B cell (primary cell): Measurements from ENCODE around the gene RNF8. TPM values are rescaled to one million over a fixed set of nuclear protein-coding genes. Genes with fewer than 3 reads are reported as not detected.

Experiments used
- ATAC-seq: fragments of 200-7000 bp; cut with Tn5 transposase; one replicate; pipeline ENCODE4 v1.10.0; 2021; ENCODE audit warnings: low read depth, mild to moderate bottlenecking, moderate number of reproducible peaks, moderate library complexity
- CTCF ChIA-PET: fragments of 350-600 bp; sonication (Branson Sonifier 250); formaldehyde crosslinking; loops from one replicate; lab custom pipeline; 2021; ENCODE audit warnings: antibody characterized with exemption, inconsistent platforms; lab: Charles Lee
- POLR2A ChIA-PET: fragments of 350-600 bp; sonication (Branson Sonifier 250); formaldehyde crosslinking; loops from one replicate; lab custom pipeline; 2021; ENCODE audit warnings: antibody characterized with exemption; lab: Charles Lee
- DNase-seq: peaks from one replicate; pipeline ENCODE4 v3.0.0; 2013
- H2AFZ ChIP-seq: 2 replicates; pipeline ENCODE4 v1.6.1; 2012; ENCODE audit warnings: mild to moderate bottlenecking, low read depth, low read length; ENCODE audit not compliant: insufficient read depth, poor library complexity, severe bottlenecking
- H3K27ac ChIP-seq, 2 donors: 1 replicate in 1 of 2; 2 replicates in 1 of 2; pipeline ENCODE4 v1.5.1; 2012 to 2013; ENCODE audit warnings: low read length in 2 of 2, mild to moderate bottlenecking in 2 of 2, moderate library complexity in 1 of 2
- H3K27me3 ChIP-seq, 4 experiments: fragments of 200-600 bp in 1 of 4; sonication (generic) in 1 of 4; replicated peaks in 1 of 4; 1 replicate in 2 of 4; 2 replicates in 2 of 4; pipeline versions ENCODE4 v1.6.1 to v1.7.0; 2013 to 2016; ENCODE audit warnings: low read length in 3 of 4, mild to moderate bottlenecking in 2 of 4, mixed read lengths in 1 of 4, moderate library complexity in 1 of 4; ENCODE audit not compliant: insufficient read depth in 4 of 4, control insufficient read depth in 3 of 4; ENCODE audit errors: control extremely low read depth in 1 of 4
- H3K36me3 ChIP-seq, 2 experiments: replicated peaks in 1 of 2; 1 replicate in 1 of 2; 2 replicates in 1 of 2; pipeline versions ENCODE4 v1.6.1 to v1.7.1; 2013; ENCODE audit warnings: low read length in 1 of 2; ENCODE audit not compliant: insufficient read depth in 2 of 2, control insufficient read depth in 1 of 2; ENCODE audit errors: control extremely low read depth in 1 of 2, extremely low read depth in 1 of 2
- H3K4me1 ChIP-seq, 2 donors: fragments of 200-600 bp in 1 of 2; sonication (generic) in 1 of 2; 1 replicate in 1 of 2; 2 replicates in 1 of 2; pipeline versions ENCODE4 v1.5.1 to v1.6.1; 2013 to 2017; ENCODE audit warnings: low read length in 2 of 2; ENCODE audit not compliant: control insufficient read depth in 2 of 2, insufficient read depth in 2 of 2
- H3K4me2 ChIP-seq: replicated peaks from 2 replicates; pipeline ENCODE3; 2012; ENCODE audit warnings: mild to moderate bottlenecking, low read depth, low read length; ENCODE audit not compliant: poor library complexity, severe bottlenecking
- H3K4me3 ChIP-seq, 5 experiments: fragments of 200-600 bp in 1 of 5; sonication (generic) in 1 of 5; 1 replicate in 3 of 5; 2 replicates in 2 of 5; pipeline versions ENCODE4 v1.5.1 to v1.7.0; 2011 to 2016; ENCODE audit warnings: low read length in 4 of 5, mild to moderate bottlenecking in 4 of 5, low read depth in 2 of 5, control low read depth in 1 of 5, moderate library complexity in 1 of 5; ENCODE audit not compliant: insufficient read depth in 1 of 5; ENCODE audit errors: control extremely low read depth in 1 of 5, extremely low read depth in 1 of 5
- H3K79me2 ChIP-seq: fragments of 200-600 bp; sonication (generic); one replicate; pipeline ENCODE4 v1.6.0; 2016; ENCODE audit warnings: low read length; ENCODE audit not compliant: control insufficient read depth, insufficient read depth
- H3K9ac ChIP-seq: fragments of 200-600 bp; sonication (generic); 2 replicates; pipeline ENCODE4 v1.6.1; 2017; ENCODE audit warnings: mild to moderate bottlenecking, low read length, moderate library complexity
- H3K9me3 ChIP-seq, 3 donors: one replicate each; pipeline versions ENCODE4 v1.6.1 to v1.7.1; 2013; ENCODE audit warnings: low read length in 2 of 3; ENCODE audit not compliant: control insufficient read depth in 2 of 3, insufficient read depth in 1 of 3; ENCODE audit errors: control extremely low read depth in 1 of 3
- H4K20me1 ChIP-seq: 2 replicates; pipeline ENCODE4 v1.6.0; 2012; ENCODE audit warnings: mild to moderate bottlenecking, low read length; ENCODE audit not compliant: insufficient read depth, control insufficient read depth, poor library complexity, severe bottlenecking
- H3K27ac Mint-ChIP-seq: one replicate; pipeline ENCODE4 v1.8.0; 2021; ENCODE audit warnings: mixed read lengths
- H3K27me3 Mint-ChIP-seq: one replicate; pipeline ENCODE4 v1.8.0; 2021; ENCODE audit warnings: mixed read lengths
- H3K4me1 Mint-ChIP-seq: one replicate; pipeline ENCODE4 v1.8.0; 2021; ENCODE audit warnings: mixed read lengths
- H3K4me3 Mint-ChIP-seq: one replicate; pipeline ENCODE4 v1.8.0; 2021; ENCODE audit warnings: mixed read lengths
- H3K9me3 Mint-ChIP-seq: one replicate; pipeline ENCODE4 v1.8.0; 2022; ENCODE audit warnings: mixed read lengths; ENCODE audit not compliant: insufficient read depth
- EZH2 ChIP-seq: IDR thresholded peaks from 2 replicates; pipeline ENCODE4 v1.6.1; 2012; ENCODE audit warnings: borderline replicate concordance, low read depth, mild to moderate bottlenecking, moderate library complexity, low read length; ENCODE audit not compliant: insufficient read depth, poor library complexity, severe bottlenecking
- WGBS: methylation state at CpG from one replicate; pipeline ENCODE4 v1.1.5; 2013; ENCODE audit warnings: missing lambda C conversion rate; ENCODE audit not compliant: insufficient coverage; 5-methylcytosine and 5-hydroxymethylcytosine counted together
- intact Hi-C: fragments of 100-400 bp; cut with micrococcal nuclease; formaldehyde crosslinking; loops from one replicate; pipeline ENCODE4 v1.10.0; 2022
- polyA plus RNA-seq: library from polyadenylated mRNA; depleted of rRNA; stranded (reverse); fragments of >200 nt; gene quantifications from 2 replicates; pipeline ENCODE4 v1.2.3, GENCODE V29; 2012
- total RNA-seq, 2 donors: library from RNA; stranded (reverse); fragments of 120-200 nt in 1 of 2; gene quantifications; 1 replicate in 1 of 2; 2 replicates in 1 of 2; pipeline versions ENCODE4 v1.2.3 to v1.2.4, GENCODE V29; 2013 to 2022
- TF ChIP-seq, protein P1 (sequence below): fragments of 200-600 bp; IDR thresholded peaks from one replicate; pipeline ENCODE4 v1.8.0; 2022; ENCODE audit warnings: antibody characterized with exemption, mild to moderate bottlenecking

The RNF8 gene
- total and polyA plus RNA-seq, 2 donors (not counting 1 experiment from before 2014, with no cell fraction given) = 5.3 to 16.9 TPM

DNA sequence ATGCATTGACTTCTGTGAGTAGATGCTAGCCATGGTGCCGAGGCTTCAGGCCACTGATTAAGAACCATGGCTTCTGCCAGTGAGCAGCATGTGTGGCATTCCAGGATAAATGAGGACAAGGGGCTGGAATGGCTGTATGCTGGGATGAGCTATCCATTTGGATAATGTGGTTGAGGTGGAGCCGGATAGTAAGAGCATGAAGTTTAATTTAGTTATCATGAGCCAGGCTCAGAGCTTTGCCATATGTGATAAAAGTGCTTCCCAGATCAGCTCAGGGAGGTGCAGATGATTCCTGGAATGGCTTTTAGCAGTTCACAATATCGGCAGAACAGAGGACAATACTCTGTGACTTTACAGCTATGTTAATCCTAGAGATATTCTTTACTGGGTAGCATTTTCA is 34.6 kb upstream of the RNF8 start:
- Histone ChIP-seq H2AFZ (no peak overlapping the region), H3K4me1 (no peaks in the 10 kb centered on the region), H3K4me3 (no peak overlapping the region), H3K4me2 (no peak overlapping the region), H3K9me3 (no peaks in the 10 kb centered on the region), H3K9ac (no peak overlapping the region), H3K36me3 (peaks cover 10 to 57% of the 10 kb centered on the region in 2 experiments), H4K20me1 (no peaks in the 10 kb centered on the region), H3K27me3 (no peaks in the 10 kb centered on the region), H3K27ac (no peak overlapping the region), H3K79me2 (no peaks in the 10 kb centered on the region)
- Mint-ChIP-seq H3K4me1 (peaks cover 4% of the 10 kb centered on the region), H3K27ac (no peak overlapping the region), H3K4me3 (no peak overlapping the region), H3K9me3 (no peaks in the 10 kb centered on the region), H3K27me3 (no peaks in the 10 kb centered on the region)
- POLR2A ChIA-PET = interaction anchor here (0.6 kb wide), 1 partner anchor 10 kb away, joined by 3 read pairs; no protein-coding TSS in a partner anchor
- intact Hi-C loops = no loop called here
- TF ChIP-seq, protein P1, sequence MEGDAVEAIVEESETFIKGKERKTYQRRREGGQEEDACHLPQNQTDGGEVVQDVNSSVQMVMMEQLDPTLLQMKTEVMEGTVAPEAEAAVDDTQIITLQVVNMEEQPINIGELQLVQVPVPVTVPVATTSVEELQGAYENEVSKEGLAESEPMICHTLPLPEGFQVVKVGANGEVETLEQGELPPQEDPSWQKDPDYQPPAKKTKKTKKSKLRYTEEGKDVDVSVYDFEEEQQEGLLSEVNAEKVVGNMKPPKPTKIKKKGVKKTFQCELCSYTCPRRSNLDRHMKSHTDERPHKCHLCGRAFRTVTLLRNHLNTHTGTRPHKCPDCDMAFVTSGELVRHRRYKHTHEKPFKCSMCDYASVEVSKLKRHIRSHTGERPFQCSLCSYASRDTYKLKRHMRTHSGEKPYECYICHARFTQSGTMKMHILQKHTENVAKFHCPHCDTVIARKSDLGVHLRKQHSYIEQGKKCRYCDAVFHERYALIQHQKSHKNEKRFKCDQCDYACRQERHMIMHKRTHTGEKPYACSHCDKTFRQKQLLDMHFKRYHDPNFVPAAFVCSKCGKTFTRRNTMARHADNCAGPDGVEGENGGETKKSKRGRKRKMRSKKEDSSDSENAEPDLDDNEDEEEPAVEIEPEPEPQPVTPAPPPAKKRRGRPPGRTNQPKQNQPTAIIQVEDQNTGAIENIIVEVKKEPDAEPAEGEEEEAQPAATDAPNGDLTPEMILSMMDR = no peak
- TF ChIP-seq EZH2 = no peak
- 97% methylated on average over 2 of the region's 3 CpGs for WGBS
- ATAC-seq = no peak
- CTCF ChIA-PET = no interaction called here
- no peak for DNase-seq

DNA sequence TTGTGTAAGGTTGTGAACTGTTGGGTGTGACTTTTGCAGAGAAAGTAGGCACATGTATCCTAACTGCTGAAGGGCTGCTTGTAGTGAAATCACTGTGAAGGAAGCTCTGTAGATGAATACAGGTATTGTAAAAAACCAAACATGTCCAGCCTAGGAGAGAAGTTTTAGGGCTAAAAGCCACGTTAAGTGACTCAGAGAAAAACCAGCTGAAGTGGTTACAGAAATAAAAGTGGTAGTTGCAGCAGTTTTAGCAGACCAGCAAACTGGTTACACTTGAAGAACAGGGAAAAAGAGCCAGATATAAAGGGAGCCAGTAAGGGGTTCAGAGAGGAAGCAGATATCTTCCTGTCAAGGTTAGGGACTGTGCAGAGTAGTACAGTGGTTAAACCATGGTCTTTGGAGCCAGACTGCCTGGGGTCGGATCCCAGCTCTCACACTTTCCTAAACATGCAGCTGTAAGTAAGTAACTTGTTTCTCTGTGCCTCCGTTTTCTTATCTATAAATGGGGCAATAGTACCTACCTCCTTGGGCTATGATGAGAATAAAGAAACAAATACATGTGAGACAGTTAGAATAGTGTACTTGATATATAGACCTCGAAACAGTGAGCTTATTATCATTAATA is 33.8 kb upstream of the RNF8 start:
- H3K27me3 Mint-ChIP-seq = no peaks in the 10 kb centered on the region
- CTCF ChIA-PET = interaction anchor here (1.2 kb wide), 1 partner anchor 27 kb away, joined by 3 read pairs; no protein-coding TSS in a partner anchor
- DNase-seq = no peak
- H3K36me3 ChIP-seq = peaks cover 10 to 57% of the 10 kb centered on the region in 2 experiments
- intact Hi-C loops = loop anchor here (10.0 kb wide), 1 partner anchor 1355 kb away; no protein-coding TSS in a partner anchor
- no peak overlapping the region for H3K4me3 Mint-ChIP-seq
- H4K20me1 ChIP-seq = no peaks in the 10 kb centered on the region
- H3K4me3 ChIP-seq = no peak overlapping the region
- POLR2A ChIA-PET = no interaction called here
- no peak overlapping the region for H2AFZ ChIP-seq
- H3K27ac Mint-ChIP-seq = no peak overlapping the region
- no peaks in the 10 kb centered on the region for H3K4me1 Mint-ChIP-seq
- ATAC-seq = no peak
- H3K9me3 ChIP-seq = no peaks in the 10 kb centered on the region
- no peaks in the 10 kb centered on the region for H3K79me2 ChIP-seq
- no peak overlapping the region for H3K9ac ChIP-seq
- no peak overlapping the region for H3K4me2 ChIP-seq
- no peaks in the 10 kb centered on the region for H3K9me3 Mint-ChIP-seq
- 67% methylated on average over 1 of the region's 4 CpGs for WGBS
- no peaks in the 10 kb centered on the region for H3K4me1 ChIP-seq
- H3K27me3 ChIP-seq = no peaks in the 10 kb centered on the region
- no peak overlapping the region for H3K27ac ChIP-seq
- no peak for TF ChIP-seq EZH2
- TF ChIP-seq, protein P1 = no peak
